ENCODE results near the gene PLCXD1.
"Not testable (repeated sequence)": the region's sequence is repeated elsewhere in the genome, so short reads cannot be mapped to it uniquely, and the experiment has no call there.

PLCXD1 gene

GRCh38 chrX:351324-351641 lies 70.1 kb downstream of the PLCXD1 start:
- DNase-seq (ENCODE audit: low read depth): not testable (repeated sequence)

- no peak for DNase-seq (ENCODE audit: low read depth)
Observed at GRCh38 chrX:351736-352135, 70.6 kb downstream of the PLCXD1 start.

GRCh38 chrX:352181-352580 lies 71.0 kb downstream of the PLCXD1 start:
- DNase-seq (ENCODE audit: low read depth): no peak

- no peak for DNase-seq (ENCODE audit: low read depth)
Observed at GRCh38 chrX:352582-353314, 71.6 kb downstream of the PLCXD1 start.

Data from ELR (cell line).